HS-5 (cell line): ENCODE measurements around the gene NLRC5.
"Not testable (repeated sequence)": the region's sequence is repeated elsewhere in the genome, so short reads cannot be mapped to it uniquely, and the experiment has no call there.

Experiments used
- DNase-seq: peaks from one replicate; pipeline ENCODE4 v3.0.0-alpha.2; 2012; ENCODE audit warnings: low read depth

The NLRC5 gene

DNA sequence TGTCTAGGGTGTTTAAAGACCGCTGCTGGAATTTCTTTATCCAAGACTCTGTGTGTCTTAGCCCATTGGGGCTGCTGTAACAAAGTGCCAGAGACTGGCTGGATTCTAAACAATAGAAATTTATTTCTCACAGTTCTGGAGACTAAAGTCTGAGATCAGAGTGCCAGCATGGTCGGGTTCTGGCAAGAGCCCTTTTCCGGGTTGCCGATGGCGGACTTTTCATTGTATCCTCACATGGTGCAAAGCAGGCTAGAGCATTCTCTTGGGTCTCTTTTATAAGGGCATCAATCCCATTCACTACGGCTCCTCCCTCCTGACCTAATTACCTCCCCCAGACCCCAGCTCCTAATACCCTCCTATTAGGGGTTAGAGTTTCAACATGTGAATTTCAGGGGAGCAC lies 9.5 kb downstream of the NLRC5 start:
- DNase-seq = no peak

GRCh38 chr16:56999409-57000270 lies 10.3 kb downstream of the NLRC5 start:
- no peak for DNase-seq

- DNase-seq = peak; percentile 80
These were observed 11.1 kb downstream of the NLRC5 start for GRCh38 chr16:57000271-57001025.

DNA sequence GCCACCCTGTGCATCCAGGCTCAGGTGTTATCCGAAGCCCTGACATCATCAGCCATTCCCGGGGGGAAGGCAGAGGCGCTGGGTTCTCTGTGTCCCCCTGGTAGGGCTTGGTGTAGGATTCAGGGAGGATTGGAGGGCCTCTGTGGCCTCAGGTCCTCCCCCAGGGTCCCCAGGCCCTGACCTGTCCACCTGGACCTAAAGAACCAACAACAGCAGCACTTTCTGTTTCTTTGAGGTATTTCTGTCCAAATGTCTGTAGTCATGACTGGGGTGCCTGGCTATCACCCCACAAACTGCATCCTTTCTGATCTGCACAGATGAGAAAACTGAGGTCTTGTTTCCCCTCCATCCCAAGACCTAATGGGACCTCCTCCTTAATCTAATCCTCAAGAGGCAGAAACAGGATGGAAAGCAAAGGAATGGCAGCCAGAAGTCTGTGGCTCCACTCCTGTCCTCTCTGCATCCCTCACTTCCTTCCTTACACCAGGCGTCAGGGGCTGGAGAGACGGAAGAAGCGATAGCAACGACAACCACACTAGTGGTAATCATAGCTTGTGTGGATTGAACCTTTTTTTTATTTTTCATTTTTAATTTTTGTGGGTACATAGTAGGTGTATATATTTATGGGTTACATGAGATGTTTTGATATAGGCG lies 11.8 kb downstream of the NLRC5 start:
- DNase-seq = no peak

- no peak for DNase-seq
These were observed 14.4 kb downstream of the NLRC5 start for GRCh38 chr16:57003439-57004386.

DNA sequence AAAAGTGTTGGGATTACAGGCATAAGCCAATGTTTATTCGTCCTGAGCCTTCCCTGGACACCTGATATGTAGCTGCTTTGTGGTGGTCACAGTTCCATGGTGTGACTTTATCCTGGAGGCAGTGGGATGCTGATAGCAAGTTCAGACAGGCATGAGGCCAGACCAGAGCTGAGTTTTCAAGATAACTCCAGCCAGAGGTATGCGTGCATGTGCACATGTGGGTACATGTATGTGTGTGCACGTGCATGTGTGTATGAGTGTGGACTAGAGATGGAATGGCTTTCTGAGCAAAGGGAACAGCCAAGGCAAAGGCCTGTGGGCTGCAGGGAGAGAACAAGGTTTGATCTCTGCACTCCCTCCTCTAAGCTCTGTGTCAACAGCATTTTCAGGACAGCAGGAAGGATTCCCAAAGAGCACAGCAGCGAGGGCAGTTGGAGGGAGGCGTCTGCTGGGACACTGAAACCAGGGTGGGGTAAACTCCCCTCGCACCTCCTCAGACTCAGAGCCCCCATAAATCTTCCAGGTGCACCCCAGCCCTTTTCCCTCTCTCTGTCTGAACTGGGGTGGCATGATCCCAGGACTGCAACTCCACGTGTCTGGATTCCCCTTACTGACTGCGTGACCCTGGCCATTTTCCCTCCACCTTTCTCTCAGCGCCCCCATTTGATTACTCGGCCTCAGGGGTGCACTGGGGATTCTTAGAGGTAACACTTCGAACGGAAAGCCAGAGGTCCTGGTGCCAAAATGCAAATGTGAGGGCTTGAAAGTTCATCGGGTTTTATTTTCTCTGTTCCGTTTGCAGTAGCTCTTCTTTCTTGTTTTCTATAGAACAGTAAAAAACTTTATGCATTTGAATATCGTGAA lies 15.3 kb downstream of the NLRC5 start:
- DNase-seq = no peak

DNA sequence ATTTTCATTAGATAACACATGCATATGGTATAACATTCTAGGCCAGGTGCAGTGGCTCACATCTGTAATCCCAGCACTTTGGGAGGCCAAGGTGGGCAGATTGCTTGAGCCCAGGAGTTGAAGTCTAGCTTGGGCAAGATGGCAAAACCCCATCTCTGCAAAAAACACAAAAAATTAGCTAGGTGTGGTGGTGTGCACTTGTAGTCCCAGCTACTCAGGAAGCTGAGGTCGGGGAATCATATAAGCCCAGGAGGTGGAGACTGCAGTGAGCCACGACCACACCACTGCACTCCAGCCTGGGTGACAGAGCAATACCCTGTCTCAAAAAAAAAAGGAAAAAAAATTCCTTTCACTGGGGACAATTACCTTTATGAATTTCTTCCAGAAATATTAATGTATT lies 16.2 kb downstream of the NLRC5 start:
- DNase-seq = not testable (repeated sequence)

- DNase-seq = no peak
These were observed 17.7 kb downstream of the NLRC5 start for GRCh38 chr16:57007050-57007449.

- no peak for DNase-seq
These were observed 18.2 kb downstream of the NLRC5 start for GRCh38 chr16:57007530-57007929.

- no peak for DNase-seq
These were observed 19.1 kb downstream of the NLRC5 start for GRCh38 chr16:57008440-57008839.

GRCh38 chr16:57009643-57010170 lies 20.4 kb downstream of the NLRC5 start:
- DNase-seq = no peak

DNA sequence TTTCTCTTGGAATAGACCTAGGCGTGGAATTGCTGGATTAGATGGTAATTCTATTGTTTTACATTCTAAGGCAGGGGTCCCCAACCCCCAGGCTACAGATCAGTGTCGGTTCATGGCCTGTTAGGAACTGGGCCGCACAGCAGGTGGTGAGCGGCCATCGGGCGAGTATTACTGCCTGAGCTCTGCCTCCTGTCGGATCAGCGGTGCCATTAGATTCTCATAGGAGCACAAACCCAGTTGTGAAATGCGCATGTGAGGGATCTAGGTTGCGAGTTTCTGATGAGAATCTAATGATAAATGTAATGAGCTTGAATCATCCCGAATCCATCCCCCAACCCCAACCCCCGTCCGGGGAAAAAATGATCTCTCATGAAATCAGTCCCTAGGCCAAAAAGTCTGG lies 23.0 kb downstream of the NLRC5 start:
- no peak for DNase-seq

DNA sequence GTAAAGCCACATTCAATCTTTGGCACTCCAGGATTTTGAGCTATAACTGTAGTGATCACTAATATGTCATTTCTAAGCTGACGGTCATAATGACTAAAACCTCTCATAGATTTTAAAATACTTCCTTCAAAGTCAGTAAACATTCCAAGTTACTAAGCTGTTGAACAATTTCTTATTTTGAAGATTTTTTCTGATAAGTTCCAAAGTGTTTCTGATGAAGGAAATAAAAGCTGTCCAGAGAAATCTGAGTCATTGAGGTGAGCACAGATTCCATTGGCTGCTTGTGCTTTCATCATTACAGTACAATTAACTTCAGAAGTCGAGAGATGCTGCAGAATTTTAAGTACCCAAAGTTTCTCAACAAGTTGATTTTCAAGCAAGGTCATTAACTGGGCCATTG lies 23.9 kb downstream of the NLRC5 start:
- DNase-seq = peak; percentile 56

DNA sequence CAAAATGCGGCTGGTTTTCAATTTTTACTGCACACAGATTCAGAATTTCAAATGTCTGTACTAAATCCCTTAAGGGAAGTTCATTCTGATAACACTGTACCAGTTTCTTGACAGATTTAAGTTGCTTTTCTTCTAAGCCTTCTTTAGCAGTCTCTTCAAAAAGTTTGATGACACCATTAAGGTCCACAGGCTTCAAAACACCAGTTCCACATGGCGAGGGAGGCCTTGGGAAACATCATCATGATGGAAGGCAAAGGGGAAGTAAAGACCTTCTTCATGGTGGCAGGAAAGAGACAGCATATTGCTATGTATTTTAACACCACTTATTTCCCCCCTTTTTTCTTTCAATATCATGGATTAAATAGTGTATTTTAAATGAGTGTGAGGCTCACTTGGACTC lies 24.5 kb downstream of the NLRC5 start:
- no peak for DNase-seq

GRCh38 chr16:57016301-57016700 lies 26.9 kb downstream of the NLRC5 start:
- no peak for DNase-seq

- no peak for DNase-seq
These were observed 27.5 kb downstream of the NLRC5 start for GRCh38 chr16:57016831-57017230.

DNA sequence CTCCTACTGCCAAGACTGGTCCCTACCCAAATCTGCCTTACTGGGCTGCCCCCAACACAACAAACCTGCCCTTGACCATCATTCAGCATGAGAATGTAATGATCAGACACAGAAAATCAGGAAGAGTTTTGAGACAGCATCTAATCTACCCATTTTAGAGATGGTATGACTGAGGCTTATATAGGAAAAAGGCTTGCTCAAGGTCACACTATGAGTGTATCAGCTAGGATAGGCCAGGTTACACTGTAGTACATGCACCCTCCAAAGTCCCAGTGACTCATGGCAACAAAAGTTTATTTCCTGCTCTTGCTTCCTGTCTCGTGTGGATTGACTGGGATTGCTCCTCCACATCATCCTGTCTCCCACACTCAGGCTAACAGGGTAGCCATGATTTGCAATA lies 27.9 kb downstream of the NLRC5 start:
- DNase-seq = no peak

DNA sequence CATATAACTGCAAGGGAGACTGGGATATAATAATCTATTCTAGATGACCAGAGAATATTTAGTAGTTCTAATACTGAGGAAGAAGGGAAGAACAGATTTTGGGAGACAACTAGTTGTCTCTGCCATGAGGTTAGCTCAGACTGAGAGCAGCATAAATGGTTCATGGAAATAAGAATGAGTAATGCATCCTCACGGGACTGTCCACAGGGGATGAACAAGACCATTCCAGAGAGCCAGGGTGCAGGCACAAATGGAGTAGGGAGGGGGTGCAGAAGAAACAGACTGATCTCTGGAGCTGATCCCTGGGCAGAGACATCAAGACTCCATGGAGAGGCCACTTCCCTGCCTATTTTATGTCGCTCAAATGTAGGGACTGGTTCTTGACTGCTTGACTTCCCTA lies 30.4 kb downstream of the NLRC5 start:
- DNase-seq = no peak

DNA sequence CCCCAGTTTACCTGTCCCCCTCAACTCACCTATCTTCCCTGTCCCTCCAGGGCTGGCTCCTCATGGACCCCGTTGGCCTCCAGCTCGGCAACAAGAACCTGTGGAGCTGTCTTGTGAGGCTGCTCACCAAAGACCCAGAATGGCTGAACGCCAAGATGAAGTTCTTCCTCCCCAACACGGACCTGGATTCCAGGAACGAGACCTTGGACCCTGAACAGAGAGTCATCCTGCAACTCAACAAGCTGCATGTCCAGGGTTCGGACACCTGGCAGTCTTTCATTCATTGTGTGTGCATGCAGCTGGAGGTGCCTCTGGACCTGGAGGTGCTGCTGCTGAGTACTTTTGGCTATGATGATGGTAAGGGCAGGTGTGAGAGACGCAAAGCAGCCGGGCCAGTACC lies 31.3 kb downstream of the NLRC5 start:
- no peak for DNase-seq

DNA sequence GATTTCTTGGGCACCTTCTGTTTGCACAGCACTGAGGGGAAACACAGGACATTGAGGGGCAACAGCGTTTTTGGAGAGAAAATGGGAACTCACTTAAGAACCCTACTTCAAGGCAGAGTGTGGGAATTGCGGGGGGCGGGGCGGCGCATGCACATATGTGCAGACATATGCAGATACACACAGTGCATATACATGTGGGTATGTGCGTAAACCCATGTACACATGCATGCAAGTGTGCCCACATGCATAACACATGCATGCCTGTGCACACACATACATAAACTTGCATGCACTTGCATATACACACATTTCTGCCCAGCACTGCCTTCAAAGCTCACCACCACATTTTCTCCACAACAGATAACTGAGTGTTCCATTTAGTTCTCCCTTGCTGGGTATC lies 32.4 kb downstream of the NLRC5 start:
- no peak for DNase-seq

DNA sequence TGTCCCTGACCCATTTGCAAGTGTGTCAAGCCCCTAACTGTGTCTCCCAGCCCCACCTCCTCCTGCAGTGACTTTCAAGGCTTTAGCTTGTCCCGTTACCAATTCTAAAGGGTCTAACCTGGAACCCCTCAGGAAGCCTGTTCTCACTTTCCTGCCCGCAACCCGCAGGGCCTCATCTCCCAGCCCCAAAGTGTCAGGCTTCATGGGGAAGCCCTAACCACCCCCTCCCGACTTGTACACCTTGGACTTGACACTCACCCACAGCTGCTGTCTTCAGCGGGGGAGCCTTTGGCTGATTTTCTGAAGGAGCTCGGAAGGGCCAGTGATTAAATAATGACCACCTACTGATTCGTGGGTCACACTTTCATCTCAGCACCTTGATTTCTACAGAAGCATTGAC lies 33.1 kb downstream of the NLRC5 start:
- no peak for DNase-seq
